ENCODE results near the gene UBL4A. TPM values are rescaled to one million over a fixed set of nuclear protein-coding genes. Genes with fewer than 3 reads are reported as not detected.

Gene UBL4A
- total RNA-seq, 1 experiment from 2014 or later = 37.4 TPM

DNA sequence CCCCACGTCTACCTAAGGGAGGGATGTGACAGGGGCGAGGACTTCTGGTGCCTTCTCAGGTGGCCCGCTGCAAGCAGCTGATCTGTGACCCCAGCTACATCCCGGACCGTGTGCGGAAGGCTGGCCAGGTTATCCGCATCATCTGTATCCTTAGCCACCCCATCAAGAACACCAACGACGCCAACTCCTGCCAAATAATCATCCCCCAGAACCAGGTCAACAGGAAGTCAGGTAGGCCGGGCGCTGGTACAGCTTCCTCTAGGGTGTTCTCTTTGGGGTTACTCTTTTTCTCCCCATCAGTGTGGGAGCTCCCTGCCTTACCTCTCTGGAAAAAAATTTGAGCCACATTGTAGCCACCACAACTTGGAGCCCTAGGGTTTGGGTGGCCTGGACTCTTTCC is 44.9 kb downstream of the UBL4A start:
- no peaks in the 10 kb centered on the region; a peak in 1 of 4 replicates for H3K36me3 ChIP-seq (ENCODE audit: control insufficient read depth in 1 of 2, insufficient read depth in 2 of 2, low read length in 2 of 2)

DNA sequence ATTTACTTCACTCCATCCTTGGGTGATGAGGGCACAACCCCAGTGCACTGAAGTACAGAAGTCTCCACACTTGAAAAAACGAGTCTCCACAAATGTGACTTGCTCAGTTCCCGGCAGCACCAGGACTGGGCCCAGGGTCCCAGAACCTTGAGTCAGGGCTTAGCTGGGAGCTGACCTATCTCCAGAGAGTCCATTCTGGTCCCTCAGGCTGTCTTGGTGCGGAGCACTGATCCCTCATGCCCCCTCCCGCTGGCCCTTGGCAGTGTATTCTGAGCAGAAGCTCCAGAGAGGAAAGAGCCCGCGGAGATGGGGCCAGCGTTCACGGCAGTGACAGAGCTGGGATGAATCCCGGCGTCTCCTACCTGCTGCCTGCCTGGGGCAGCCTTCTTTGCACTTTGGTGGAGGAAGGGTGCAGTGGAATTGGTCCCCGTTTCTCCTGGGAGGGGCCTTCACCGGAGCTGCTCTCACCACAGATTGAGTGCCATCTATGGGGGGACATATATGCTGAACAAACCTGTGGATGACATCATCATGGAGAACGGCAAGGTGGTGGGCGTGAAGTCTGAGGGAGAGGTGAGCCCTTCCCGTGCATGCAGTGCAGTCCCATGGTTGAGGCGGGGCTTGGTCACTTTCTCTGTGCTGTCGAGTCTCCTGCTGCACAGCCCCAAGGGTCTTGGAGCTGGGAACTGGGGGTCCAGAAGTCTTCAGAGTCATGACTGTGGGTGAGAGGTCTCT is 45.6 kb downstream of the UBL4A start:
- DNase-seq (ENCODE audit: low read depth, low spot score) (no peak), ATAC-seq (no peak)
- ChIA-PET POLR2A (interaction anchor here (1.1 kb wide), 1 partner anchor 31 kb away, joined by 3 read pairs; no protein-coding TSS in a partner anchor), RAD21 (ENCODE audit: low non-redundant PET in 1 of 2, low total read pairs in 2 of 2, uncharacterized antibody in 2 of 2, unreplicated experiment in 2 of 2) (no interaction called here), CTCF (no interaction called here)
- H4K20me1 ChIP-seq (ENCODE audit: insufficient read depth) = no peaks in the 10 kb centered on the region
- no peaks in the 10 kb centered on the region for H3K9me2 ChIP-seq (ENCODE audit: insufficient read depth)
- intact Hi-C loops (cut with micrococcal nuclease) = loop anchor here (5.0 kb wide), 1 partner anchor 37 kb away; the partner anchor contains the start of gene LAGE3
- no TSS peak for BruUV-seq (replicated peaks)
- no peak overlapping the region for H3K4me3 ChIP-seq (replicated peaks in 1 of 2; ENCODE audit: low read depth in 1 of 2, low read length in 2 of 2)
- H2AFZ ChIP-seq (ENCODE audit: low read depth, low read length, poor library complexity, severe bottlenecking) = no peak overlapping the region
- H3K36me3 ChIP-seq (ENCODE audit: control insufficient read depth in 1 of 2, insufficient read depth in 2 of 2, low read length in 2 of 2) = no peaks in the 10 kb centered on the region; a peak in 1 of 4 replicates
- no peaks in the 10 kb centered on the region for H3K9me3 ChIP-seq (ENCODE audit: control insufficient read depth in 1 of 2, insufficient read depth in 1 of 2, low read depth in 1 of 2, low read length in 2 of 2)
- H3K27me3 ChIP-seq (ENCODE audit: insufficient read depth, low read length) = no peaks in the 10 kb centered on the region
- peaks cover 8 to 29% of the 10 kb centered on the region in 2 experiments; a peak in 3 of 4 replicates for H3K4me1 ChIP-seq (ENCODE audit: control insufficient read depth in 1 of 2, insufficient read depth in 2 of 2, low read length in 2 of 2)
- peaks cover 37% of the 10 kb centered on the region for H3K79me2 ChIP-seq (ENCODE audit: insufficient read depth, low read length)
- no peak overlapping the region for H3K9ac ChIP-seq (ENCODE audit: low read length)
- no peak overlapping the region for H3K4me2 ChIP-seq (ENCODE audit: low read length)
- no peak overlapping the region for H3K27ac ChIP-seq (ENCODE audit: low read depth, low read length)
- TF ChIP-seq SIN3A (IDR thresholded peaks at IDR 0.05; ENCODE audit: low read depth) = no peak
- TF ChIP-seq, protein P1, sequence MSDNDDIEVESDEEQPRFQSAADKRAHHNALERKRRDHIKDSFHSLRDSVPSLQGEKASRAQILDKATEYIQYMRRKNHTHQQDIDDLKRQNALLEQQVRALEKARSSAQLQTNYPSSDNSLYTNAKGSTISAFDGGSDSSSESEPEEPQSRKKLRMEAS (IDR thresholded peaks at IDR 0.05) = no peak
- TF ChIP-seq RAD21 (IDR thresholded peaks at IDR 0.05; ENCODE audit: low read depth) = no peak
- TF ChIP-seq SRF (IDR thresholded peaks at IDR 0.05; ENCODE audit: low read depth) = no peak
- no peak for TF ChIP-seq EZH2phosphoT487 (IDR thresholded peaks at IDR 0.05; ENCODE audit: borderline replicate concordance)
- TF ChIP-seq FOSL1 (IDR thresholded peaks at IDR 0.05; ENCODE audit: low read depth) = no peak
- TF ChIP-seq ZNF274 (IDR thresholded peaks at IDR 0.05; ENCODE audit: low read depth, low read length) = no peak
- TF ChIP-seq, protein P2, sequence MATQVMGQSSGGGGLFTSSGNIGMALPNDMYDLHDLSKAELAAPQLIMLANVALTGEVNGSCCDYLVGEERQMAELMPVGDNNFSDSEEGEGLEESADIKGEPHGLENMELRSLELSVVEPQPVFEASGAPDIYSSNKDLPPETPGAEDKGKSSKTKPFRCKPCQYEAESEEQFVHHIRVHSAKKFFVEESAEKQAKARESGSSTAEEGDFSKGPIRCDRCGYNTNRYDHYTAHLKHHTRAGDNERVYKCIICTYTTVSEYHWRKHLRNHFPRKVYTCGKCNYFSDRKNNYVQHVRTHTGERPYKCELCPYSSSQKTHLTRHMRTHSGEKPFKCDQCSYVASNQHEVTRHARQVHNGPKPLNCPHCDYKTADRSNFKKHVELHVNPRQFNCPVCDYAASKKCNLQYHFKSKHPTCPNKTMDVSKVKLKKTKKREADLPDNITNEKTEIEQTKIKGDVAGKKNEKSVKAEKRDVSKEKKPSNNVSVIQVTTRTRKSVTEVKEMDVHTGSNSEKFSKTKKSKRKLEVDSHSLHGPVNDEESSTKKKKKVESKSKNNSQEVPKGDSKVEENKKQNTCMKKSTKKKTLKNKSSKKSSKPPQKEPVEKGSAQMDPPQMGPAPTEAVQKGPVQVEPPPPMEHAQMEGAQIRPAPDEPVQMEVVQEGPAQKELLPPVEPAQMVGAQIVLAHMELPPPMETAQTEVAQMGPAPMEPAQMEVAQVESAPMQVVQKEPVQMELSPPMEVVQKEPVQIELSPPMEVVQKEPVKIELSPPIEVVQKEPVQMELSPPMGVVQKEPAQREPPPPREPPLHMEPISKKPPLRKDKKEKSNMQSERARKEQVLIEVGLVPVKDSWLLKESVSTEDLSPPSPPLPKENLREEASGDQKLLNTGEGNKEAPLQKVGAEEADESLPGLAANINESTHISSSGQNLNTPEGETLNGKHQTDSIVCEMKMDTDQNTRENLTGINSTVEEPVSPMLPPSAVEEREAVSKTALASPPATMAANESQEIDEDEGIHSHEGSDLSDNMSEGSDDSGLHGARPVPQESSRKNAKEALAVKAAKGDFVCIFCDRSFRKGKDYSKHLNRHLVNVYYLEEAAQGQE (IDR thresholded peaks at IDR 0.05; ENCODE audit: low read depth) = no peak
- no peak for TF ChIP-seq CBX3 (IDR thresholded peaks at IDR 0.05; ENCODE audit: low read depth)

More for the DNA sequence above, 44.9 kb downstream of the UBL4A start:
- TF ChIP-seq TCF7L2 (IDR thresholded peaks at IDR 0.05; ENCODE audit: borderline replicate concordance, extremely low read depth, insufficient read depth, insufficient read length) (no peak), POLR2AphosphoS5 (IDR thresholded peaks at IDR 0.05; ENCODE audit: low read depth, low read length) (no peak), SP1 (IDR thresholded peaks at IDR 0.05; ENCODE audit: low read depth) (no peak), EGR1 (IDR thresholded peaks at IDR 0.05; ENCODE audit: low read depth) (no peak)
- TF ChIP-seq, protein P3, sequence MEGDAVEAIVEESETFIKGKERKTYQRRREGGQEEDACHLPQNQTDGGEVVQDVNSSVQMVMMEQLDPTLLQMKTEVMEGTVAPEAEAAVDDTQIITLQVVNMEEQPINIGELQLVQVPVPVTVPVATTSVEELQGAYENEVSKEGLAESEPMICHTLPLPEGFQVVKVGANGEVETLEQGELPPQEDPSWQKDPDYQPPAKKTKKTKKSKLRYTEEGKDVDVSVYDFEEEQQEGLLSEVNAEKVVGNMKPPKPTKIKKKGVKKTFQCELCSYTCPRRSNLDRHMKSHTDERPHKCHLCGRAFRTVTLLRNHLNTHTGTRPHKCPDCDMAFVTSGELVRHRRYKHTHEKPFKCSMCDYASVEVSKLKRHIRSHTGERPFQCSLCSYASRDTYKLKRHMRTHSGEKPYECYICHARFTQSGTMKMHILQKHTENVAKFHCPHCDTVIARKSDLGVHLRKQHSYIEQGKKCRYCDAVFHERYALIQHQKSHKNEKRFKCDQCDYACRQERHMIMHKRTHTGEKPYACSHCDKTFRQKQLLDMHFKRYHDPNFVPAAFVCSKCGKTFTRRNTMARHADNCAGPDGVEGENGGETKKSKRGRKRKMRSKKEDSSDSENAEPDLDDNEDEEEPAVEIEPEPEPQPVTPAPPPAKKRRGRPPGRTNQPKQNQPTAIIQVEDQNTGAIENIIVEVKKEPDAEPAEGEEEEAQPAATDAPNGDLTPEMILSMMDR (IDR thresholded peaks at IDR 0.05 in 2 of 3, conservative IDR thresholded peaks at IDR 0.05 in 1 of 3; ENCODE audit: borderline replicate concordance in 1 of 3, insufficient read depth in 1 of 3, low read depth in 2 of 3, low read length in 2 of 3) = no peak
- Histone ChIP-seq H3K79me2 (ENCODE audit: insufficient read depth, low read length) (peaks cover 37% of the 10 kb centered on the region), H3K27me3 (ENCODE audit: insufficient read depth, low read length) (no peaks in the 10 kb centered on the region), H2AFZ (ENCODE audit: low read depth, low read length, poor library complexity, severe bottlenecking) (no peak overlapping the region), H3K9ac (ENCODE audit: low read length) (no peak overlapping the region), H4K20me1 (ENCODE audit: insufficient read depth) (no peaks in the 10 kb centered on the region), H3K9me2 (ENCODE audit: insufficient read depth) (no peaks in the 10 kb centered on the region), H3K27ac (ENCODE audit: low read depth, low read length) (no peak overlapping the region), H3K4me1 (ENCODE audit: control insufficient read depth in 1 of 2, insufficient read depth in 2 of 2, low read length in 2 of 2) (peaks cover 6 to 26% of the 10 kb centered on the region in 2 experiments; a peak in 3 of 4 replicates), H3K4me2 (ENCODE audit: low read length) (no peak overlapping the region), H3K9me3 (ENCODE audit: control insufficient read depth in 1 of 2, insufficient read depth in 1 of 2, low read depth in 1 of 2, low read length in 2 of 2) (no peaks in the 10 kb centered on the region), H3K4me3 (replicated peaks in 1 of 2; ENCODE audit: low read depth in 1 of 2, low read length in 2 of 2) (no peak overlapping the region)
- RAD21 ChIA-PET (ENCODE audit: low non-redundant PET in 1 of 2, low total read pairs in 2 of 2, uncharacterized antibody in 2 of 2, unreplicated experiment in 2 of 2) = no interaction called here
- ATAC-seq (no peak), DNase-seq (ENCODE audit: low read depth, low spot score) (no peak)
- CTCF ChIA-PET = no interaction called here
- intact Hi-C loops (cut with micrococcal nuclease) = loop anchor here (5.0 kb wide), 1 partner anchor 36 kb away; the partner anchor contains the start of gene LAGE3
- POLR2A ChIA-PET = no interaction called here
- BruUV-seq (replicated peaks) = no TSS peak
